Measurements from ENCODE around the gene GJA9. TPM values are rescaled to one million over a fixed set of nuclear protein-coding genes. Genes with fewer than 3 reads are reported as not detected.

GJA9 gene
- total and polyA plus RNA-seq, 2 of the 8 experiments (the other 6 are each of a cell fraction or from before 2014, with no cell fraction given), result not detected

DNA sequence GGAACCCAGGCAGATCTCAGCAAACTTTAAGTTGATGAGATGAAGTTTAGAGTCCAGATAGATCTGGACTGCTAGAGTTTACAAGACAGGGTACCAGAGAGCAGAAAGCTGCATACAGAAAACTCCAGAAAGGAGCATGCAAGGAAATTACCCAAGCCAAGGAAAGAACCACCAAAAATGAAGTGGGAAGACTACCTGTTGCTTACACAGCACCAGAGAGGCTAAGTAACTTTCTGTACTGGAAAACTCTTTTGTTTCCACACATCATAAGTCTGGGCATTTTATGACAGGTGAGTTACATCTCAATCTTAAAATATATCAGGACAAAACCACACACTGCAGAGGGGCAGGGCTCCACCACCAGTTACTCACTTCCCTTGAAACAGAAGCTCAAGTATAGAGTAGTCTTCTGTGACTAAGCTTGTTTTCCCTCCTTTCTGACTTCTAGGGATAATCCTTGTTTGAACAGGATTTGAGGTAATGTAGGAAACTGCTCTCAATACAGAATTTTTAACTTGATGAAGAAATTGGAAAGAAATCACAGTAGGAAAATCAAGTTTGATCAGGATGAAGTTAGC is 17.4 kb upstream of the GJA9 start:
- no peak overlapping the region for H4K91ac ChIP-seq (replicated peaks; ENCODE audit: insufficient read length, low read length)
- H3K23ac ChIP-seq (ENCODE audit: insufficient read length), result no peak overlapping the region
- H4K5ac ChIP-seq (ENCODE audit: insufficient read length, low read depth, low read length), result no peak overlapping the region
- H4K8ac ChIP-seq (ENCODE audit: extremely low read depth, insufficient read depth, low read length), result no peak overlapping the region
- no peak overlapping the region for H3K56ac ChIP-seq (replicated peaks; ENCODE audit: insufficient read length, low read depth, low read length)
- no peak overlapping the region for H3K27ac ChIP-seq (ENCODE audit: low read depth, low read length)
- H3K9me3 ChIP-seq (ENCODE audit: insufficient read depth in 2 of 2, low read depth in 1 of 2, low read length in 1 of 2), result no peaks in the 10 kb centered on the region
- ChIA-PET POLR2A (ENCODE audit: partially characterized antibody) (no interaction called here), CTCF (ENCODE audit: partially characterized antibody) (interaction anchor here (0.9 to 1.1 kb wide), 2 partner anchors 14 to 193 kb away, joined by 3 read pairs; no protein-coding TSS in a partner anchor)
- H2AFZ ChIP-seq (ENCODE audit: low read length), result no peak overlapping the region
- no peaks in the 10 kb centered on the region for H3K23me2 ChIP-seq (ENCODE audit: low read depth, low read length)
- no peak overlapping the region for H3K4me2 ChIP-seq (ENCODE audit: insufficient read depth in 1 of 2, low read depth in 2 of 2, low read length in 2 of 2)
- no peak overlapping the region for H3K4ac ChIP-seq (replicated peaks; ENCODE audit: insufficient read length, low read depth, low read length)
- no peak overlapping the region for H2BK15ac ChIP-seq (ENCODE audit: low read length)
- no peak overlapping the region for H3K18ac ChIP-seq (ENCODE audit: extremely low read depth, low read length)
- DNase-seq (ENCODE audit: low read depth in 1 of 2, low spot score in 2 of 2), result no peak
- TF ChIP-seq POLR2A (IDR thresholded peaks at IDR 0.05; ENCODE audit: control extremely low read depth in 1 of 2, low read depth in 2 of 2, low read length in 2 of 2), result no peak
- TF ChIP-seq ZNF274 (IDR thresholded peaks at IDR 0.05; ENCODE audit: borderline replicate concordance, extremely low read depth, low read length), result no peak
- TF ChIP-seq, protein P1, sequence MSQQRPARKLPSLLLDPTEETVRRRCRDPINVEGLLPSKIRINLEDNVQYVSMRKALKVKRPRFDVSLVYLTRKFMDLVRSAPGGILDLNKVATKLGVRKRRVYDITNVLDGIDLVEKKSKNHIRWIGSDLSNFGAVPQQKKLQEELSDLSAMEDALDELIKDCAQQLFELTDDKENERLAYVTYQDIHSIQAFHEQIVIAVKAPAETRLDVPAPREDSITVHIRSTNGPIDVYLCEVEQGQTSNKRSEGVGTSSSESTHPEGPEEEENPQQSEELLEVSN (IDR thresholded peaks at IDR 0.05), result no peak
- TF ChIP-seq CHD2 (IDR thresholded peaks at IDR 0.05; ENCODE audit: low read length), result no peak
- no peak for TF ChIP-seq RFX5 (IDR thresholded peaks at IDR 0.05; ENCODE audit: borderline replicate concordance, low read depth, low read length)
- no peaks in the 10 kb centered on the region for H3K4me1 ChIP-seq (replicated peaks in 1 of 4; ENCODE audit: control insufficient read depth in 3 of 4, insufficient read depth in 4 of 4, low read length in 3 of 4)
- H2BK120ac ChIP-seq (replicated peaks; ENCODE audit: low read depth, low read length), result no peak overlapping the region
- no peak overlapping the region for H2BK20ac ChIP-seq (ENCODE audit: low read length)
- no peak overlapping the region for H2BK12ac ChIP-seq (ENCODE audit: low read depth, low read length)
- H4K20me1 ChIP-seq (replicated peaks in 1 of 2; ENCODE audit: control insufficient read depth in 1 of 2, insufficient read depth in 2 of 2, low read length in 2 of 2), result no peaks in the 10 kb centered on the region
- no peak overlapping the region for H3K9ac ChIP-seq (replicated peaks in 1 of 4; ENCODE audit: extremely low read depth in 1 of 4, low read depth in 3 of 4, low read length in 3 of 4)
- H3K79me2 ChIP-seq (ENCODE audit: control insufficient read depth in 1 of 2, insufficient read depth in 2 of 2, low read length in 2 of 2), result no peaks in the 10 kb centered on the region
- H2BK5ac ChIP-seq (ENCODE audit: low read depth, low read length), result no peak overlapping the region
- no peak overlapping the region for H3K14ac ChIP-seq (ENCODE audit: insufficient read length)
- no peaks in the 10 kb centered on the region for H3K79me1 ChIP-seq (ENCODE audit: low read depth, low read length)
- H2AK5ac ChIP-seq (ENCODE audit: low read depth, low read length), result no peak overlapping the region
- FAIRE-seq, result no peak
- H3K4me3 ChIP-seq (ENCODE audit: extremely low read depth in 1 of 4, insufficient read depth in 2 of 4, low read depth in 3 of 4, low read length in 4 of 4), result no peak overlapping the region
- H3K27me3 ChIP-seq (replicated peaks in 1 of 4; ENCODE audit: control insufficient read depth in 3 of 4, extremely low read depth in 1 of 4, insufficient read depth in 3 of 4, low read length in 3 of 4), result no peaks in the 10 kb centered on the region
- H3K36me3 ChIP-seq (ENCODE audit: control insufficient read depth in 2 of 4, insufficient read depth in 4 of 4, low read length in 3 of 4), result no peaks in the 10 kb centered on the region
